Measurements from ENCODE around the gene SELPLG.
A peak's percentile ranks its signal among the peaks of the same experiment; 100 is the strongest.
"Not testable (repeated sequence)": the region's sequence is repeated elsewhere in the genome, so short reads cannot be mapped to it uniquely, and the experiment has no call there.

Gene SELPLG

GRCh38 chr12:108633534-108634248, at the start of gene SELPLG:
SELPLG (minus strand) TSS chr12:108633894; CDS start chr12:108624307, 9,587 bp downstream.
- DNase-seq: peak in 36 of 42 donors; percentile 27 to 78 (median 58)
- intact Hi-C loops (cut with DNase I): no loop called here

- DNase-seq: no peak
- intact Hi-C loops (cut with DNase I): no loop called here
Observed at GRCh38 chr12:108681317-108681716, 47.6 kb upstream of the SELPLG start.

- no peak for DNase-seq
- intact Hi-C loops (cut with DNase I): no loop called here
Observed at GRCh38 chr12:108679106-108679681, 45.5 kb upstream of the SELPLG start.

GRCh38 chr12:108678104-108678730, 44.5 kb upstream of the SELPLG start:
- intact Hi-C loops (cut with DNase I): no loop called here

GRCh38 chr12:108677381-108677780, 43.7 kb upstream of the SELPLG start:
- intact Hi-C loops (cut with DNase I): no loop called here
- no peak for DNase-seq

More at GRCh38 chr12:108678104-108678730, 44.5 kb upstream of the SELPLG start:
- DNase-seq: no peak

GRCh38 chr12:108676707-108677106, 43.0 kb upstream of the SELPLG start:
- intact Hi-C loops (cut with DNase I): no loop called here
- no peak for DNase-seq

GRCh38 chr12:108675792-108676191, 42.1 kb upstream of the SELPLG start:
- intact Hi-C loops (cut with DNase I): no loop called here
- DNase-seq: no peak

- no peak for DNase-seq
- intact Hi-C loops (cut with DNase I): no loop called here
Observed at GRCh38 chr12:108672054-108672453, 38.4 kb upstream of the SELPLG start.

GRCh38 chr12:108671110-108671509, 37.4 kb upstream of the SELPLG start:
- intact Hi-C loops (cut with DNase I): no loop called here
- DNase-seq: no peak

GRCh38 chr12:108670066-108670631, 36.5 kb upstream of the SELPLG start:
- no peak for DNase-seq
- intact Hi-C loops (cut with DNase I): no loop called here

GRCh38 chr12:108668542-108668941, 34.8 kb upstream of the SELPLG start:
- no peak for DNase-seq
- intact Hi-C loops (cut with DNase I): no loop called here

- DNase-seq: no peak
- intact Hi-C loops (cut with DNase I): no loop called here
Observed at GRCh38 chr12:108668063-108668462, 34.4 kb upstream of the SELPLG start.

GRCh38 chr12:108667349-108667748, 33.7 kb upstream of the SELPLG start:
- DNase-seq: no peak
- intact Hi-C loops (cut with DNase I): no loop called here

GRCh38 chr12:108666401-108666881, 32.7 kb upstream of the SELPLG start:
- DNase-seq: peak in 27 of 42 donors; percentile 17 to 78 (median 45)

GRCh38 chr12:108665608-108666202, 32.0 kb upstream of the SELPLG start:
- intact Hi-C loops (cut with DNase I): loop anchor here (2.0 kb wide), 1 partner anchor 137 kb away; no protein-coding TSS in a partner anchor
- DNase-seq: no peak

More at GRCh38 chr12:108666401-108666881, 32.7 kb upstream of the SELPLG start:
- intact Hi-C loops (cut with DNase I): no loop called here

- intact Hi-C loops (cut with DNase I): loop anchor here (2.0 kb wide), 1 partner anchor 138 kb away; no protein-coding TSS in a partner anchor
- peak; percentile 56 to 96 (median 88) for DNase-seq
Observed at GRCh38 chr12:108664338-108665258, 30.9 kb upstream of the SELPLG start.

- intact Hi-C loops (cut with DNase I): loop anchor here (2.0 kb wide), 1 partner anchor 139 kb away; no protein-coding TSS in a partner anchor
- DNase-seq: no peak
Observed at GRCh38 chr12:108663324-108664015, 29.8 kb upstream of the SELPLG start.

- intact Hi-C loops (cut with DNase I); DNase-seq: not testable (repeated sequence)
Observed at GRCh38 chr12:108658115-108658514, 24.4 kb upstream of the SELPLG start.
